Heart left ventricle (tissue), 16 donors: ENCODE data around the gene LIPG. TPM values are rescaled to one million over a fixed set of nuclear protein-coding genes. Genes with fewer than 3 reads are reported as not detected.

ENCODE experiments used
- ATAC-seq, 4 donors: fragments of 200-7000 bp; cut with Tn5 transposase; one replicate each; pipeline ENCODE4 v1.9.1; 2020 to 2022; ENCODE audit warnings: moderate library complexity in 4 of 4, mild to moderate bottlenecking in 3 of 4, moderate number of reproducible peaks in 1 of 4
- DNase-seq, 5 donors: peaks; one replicate each; pipeline ENCODE4 v3.0.0-alpha.2; 2020
- H3K27ac ChIP-seq, 12 donors: fragments of 200-600 bp; sonication (generic) in 4 of 12; one replicate each; pipeline versions ENCODE4 v1.5.0 to v1.8.0; 2016 to 2022; ENCODE audit warnings: mild to moderate bottlenecking in 2 of 12
- H3K27me3 ChIP-seq, 9 donors: fragments of 200-600 bp; sonication (generic) in 2 of 9; one replicate each; pipeline versions ENCODE4 v1.5.1 to v1.8.0; 2016 to 2022; ENCODE audit warnings: mild to moderate bottlenecking in 3 of 9
- H3K36me3 ChIP-seq, 9 donors: fragments of 200-600 bp; sonication (generic) in 2 of 9; one replicate each; pipeline versions ENCODE4 v1.5.0 to v1.8.0; 2018 to 2022; ENCODE audit warnings: mild to moderate bottlenecking in 2 of 9
- H3K4me1 ChIP-seq, 12 donors: fragments of 200-600 bp; sonication (generic) in 4 of 12; one replicate each; pipeline versions ENCODE4 v1.5.0 to v1.8.0; 2016 to 2022; ENCODE audit warnings: mild to moderate bottlenecking in 3 of 12
- H3K4me3 ChIP-seq, 12 donors: fragments of 200-600 bp; sonication (generic) in 4 of 12; one replicate each; pipeline versions ENCODE4 v1.5.0 to v1.8.0; 2017 to 2022; ENCODE audit warnings: mild to moderate bottlenecking in 9 of 12, moderate library complexity in 4 of 12
- H3K9me3 ChIP-seq, 12 donors: fragments of 200-600 bp; sonication (generic) in 4 of 12; one replicate each; pipeline versions ENCODE4 v1.5.0 to v1.8.0; 2016 to 2022; ENCODE audit warnings: mild to moderate bottlenecking in 1 of 12
- CTCF ChIP-seq, 12 donors: fragments of 200-600 bp; sonication (generic) in 4 of 12; IDR thresholded peaks; one replicate each; pipeline versions ENCODE4 v1.5.0 to v1.8.0; 2018 to 2022; ENCODE audit warnings: antibody characterized with exemption in 12 of 12, mild to moderate bottlenecking in 5 of 12
- POLR2A ChIP-seq, 2 donors: fragments of 450-650 bp; IDR thresholded peaks; one replicate each; pipeline ENCODE4 v1.6.1; 2017; ENCODE audit warnings: antibody characterized with exemption in 2 of 2, mild to moderate bottlenecking in 2 of 2, moderate library complexity in 2 of 2
- WGBS, 4 donors: extraction: QIAGEN DNeasy Blood & Tissue Kit in 2 of 4; methylation state at CpG; one replicate each; pipeline versions ENCODE4 v1.1.5 to v1.1.7; 2013 to 2018; 5-methylcytosine and 5-hydroxymethylcytosine counted together
- intact Hi-C, 10 donors: fragments of 100-400 bp; cut with DNase I; formaldehyde crosslinking; loops; one replicate each; pipeline versions ENCODE4 v1.11.1 to v1.14.2; 2022
- polyA plus RNA-seq, 2 donors: library from polyadenylated mRNA; stranded (reverse); fragments of 200-250 nt; gene quantifications; one replicate each; pipeline ENCODE4 v1.2.3, GENCODE V29; 2013
- total RNA-seq, 9 donors: library from RNA; depleted of rRNA in 2 of 9; stranded (reverse); fragments of >200 nt in 2 of 9; fragmentation: NEBNext Ultra II Directional in 3 of 9; extraction: Animal tissue kit (Norgen Biotek cat#: 25700) in 3 of 9; gene quantifications; one replicate each; pipeline versions ENCODE4 v1.1.0 to v1.2.4, GENCODE V29; 2016 to 2023
- donor health status: ischemic (EF 13 %, LVEDD 7.1; RV severe dilation, severe dysfunction).
- donor health status: healthy with polysubstance abuse.
- donor health status: DM: no; HTN: yes; CAD: no.
- donor health status: DM: no; HTN: no; CAD: no.
- donor health status: ischemic (EF 25% LVEDD 6.9; RV normal size, moderate dysfunction).
- donor health status: ischemic (EF 25% LVEDD 5.7; RV mildly dilated, moderate dysfunction).
- donor health status: healthy.
- donor health status: DM: yes; HTN: yes; CAD: no.
- donor health status: ischemic (EF 35%, LVEDD 5.7; RV mildly dilated, moderate dysfunction).
- donor health status: nonischemic (EF 11% LVEDD 7.7; RV severe dilation, severe dysfunction).
- donor health status: DM: yes; HTN: yes; CAD: no.
- donor health status: PGD.
- donor health status: ischemic (EF 29% LVEDD 5.4; RV normal size, mild dysfunction).
- donor health status: nonischemic (EF 23%, LVEDD 6.1; RV moderate dilation, normal function).

The LIPG gene
- total and polyA plus RNA-seq, 11 donors = 0.04 to 12.1 (median 1.1) TPM; not detected in 3

GRCh38 chr18:49560277-49560623, 1.6 kb upstream of the LIPG start:
- Histone ChIP-seq H3K4me3 (peak overlapping the region in 2 of 12 donors; percentile 51 to 55), H3K4me1 (peaks cover 3 to 30% (median 21%) of the 10 kb centered on the region in 12 donors), H3K36me3 (no peaks in the 10 kb centered on the region), H3K9me3 (no peaks in the 10 kb centered on the region), H3K27ac (no peak overlapping the region), H3K27me3 (peaks cover 12 to 58% (median 38%) of the 10 kb centered on the region in 9 donors)
- TF ChIP-seq CTCF (IDR thresholded peaks at IDR 0.05) (no peak), POLR2A (IDR thresholded peaks at IDR 0.05) (no peak)
- intact Hi-C loops = loop anchor here (2.0 to 10.0 kb wide), 10 partner anchors 65 to 301 kb away; no protein-coding TSS in a partner anchor
- no peak for DNase-seq
- ATAC-seq = no peak
- 17 to 41% (median 21%) methylated on average over 3 of the region's 3 CpGs for WGBS, 4 donors

- Histone ChIP-seq H3K4me1 (peaks cover 3 to 32% (median 21%) of the 10 kb centered on the region in 12 donors), H3K27me3 (peaks cover 12 to 57% (median 38%) of the 10 kb centered on the region in 9 donors), H3K4me3 (peak overlapping the region in 11 of 12 donors; percentile 11 to 55 (median 41)), H3K36me3 (no peaks in the 10 kb centered on the region), H3K27ac (no peak overlapping the region), H3K9me3 (no peaks in the 10 kb centered on the region)
- intact Hi-C loops = loop anchor here (2.0 to 10.0 kb wide), 10 partner anchors 64 to 300 kb away; no protein-coding TSS in a partner anchor
- ATAC-seq = peak in 2 of 4 donors; percentile 18 to 36
- 1 to 2% (median 1%) methylated on average over 28 to 46 of the region's 46 CpGs for WGBS, 4 donors
- no peak for DNase-seq
- no peak for TF ChIP-seq CTCF (IDR thresholded peaks at IDR 0.05)
- TF ChIP-seq POLR2A (IDR thresholded peaks at IDR 0.05) = no peak
These were observed 1.1 kb upstream of the LIPG start for GRCh38 chr18:49560624-49561288.

GRCh38 chr18:49562481-49563129, 748 bp downstream of the LIPG start:
- Histone ChIP-seq H3K27me3 (peaks cover 12 to 53% (median 38%) of the 10 kb centered on the region in 9 donors), H3K36me3 (no peaks in the 10 kb centered on the region), H3K9me3 (no peaks in the 10 kb centered on the region), H3K4me1 (peaks cover 3 to 35% (median 21%) of the 10 kb centered on the region in 12 donors), H3K27ac (no peak overlapping the region), H3K4me3 (peak overlapping the region in 9 of 12 donors; percentile 14 to 55 (median 45))
- DNase-seq (peak in 1 of 5 donors; percentile 8), ATAC-seq (peak in 3 of 4 donors; percentile 40 to 61 (median 47))
- WGBS, 4 donors = 41 to 51% (median 45%) methylated on average over 11 of the region's 11 CpGs
- no peak for TF ChIP-seq CTCF (IDR thresholded peaks at IDR 0.05)
- TF ChIP-seq POLR2A (IDR thresholded peaks at IDR 0.05) = no peak
- intact Hi-C loops = loop anchor here in 9 of 10 donors (2.0 to 10.0 kb wide), 9 partner anchors 62 to 295 kb away; no protein-coding TSS in a partner anchor

GRCh38 chr18:49563130-49563540, 1.3 kb downstream of the LIPG start:
- Histone ChIP-seq H3K4me3 (peak overlapping the region in 1 of 12 donors; percentile 55), H3K4me1 (peaks cover 3 to 35% (median 21%) of the 10 kb centered on the region in 12 donors), H3K27ac (no peak overlapping the region), H3K36me3 (no peaks in the 10 kb centered on the region), H3K9me3 (no peaks in the 10 kb centered on the region), H3K27me3 (peaks cover 12 to 53% (median 38%) of the 10 kb centered on the region in 9 donors)
- intact Hi-C loops = loop anchor here in 9 of 10 donors (2.0 to 10.0 kb wide), 9 partner anchors 62 to 294 kb away; no protein-coding TSS in a partner anchor
- DNase-seq (no peak), ATAC-seq (no peak)
- TF ChIP-seq CTCF (IDR thresholded peaks at IDR 0.05) = no peak
- no peak for TF ChIP-seq POLR2A (IDR thresholded peaks at IDR 0.05)
